Right cardiac atrium (tissue), 5 donors: ENCODE results near the gene SPATS2L. TPM values are rescaled to one million over a fixed set of nuclear protein-coding genes. Genes with fewer than 3 reads are reported as not detected.

Source experiments
- ATAC-seq, 2 donors: fragments of 200-7000 bp; cut with Tn5 transposase; one replicate each; pipeline versions ENCODE4 v1.8.0 to v1.9.1; 2020; ENCODE audit warnings: moderate library complexity in 2 of 2, mild to moderate bottlenecking in 1 of 2
- DNase-seq, 3 donors: peaks; one replicate each; pipeline ENCODE4 v3.0.0-alpha.2; 2020
- H3K27ac ChIP-seq: one replicate; pipeline ENCODE4 v1.5.1; 2013; ENCODE audit warnings: mild to moderate bottlenecking, low read length, control low read depth, moderate library complexity
- H3K27me3 ChIP-seq: one replicate; pipeline ENCODE4 v1.6.1; 2013; ENCODE audit not compliant: control insufficient read depth, insufficient read depth
- H3K4me1 ChIP-seq: one replicate; pipeline ENCODE4 v1.6.1; 2013; ENCODE audit warnings: low read length; ENCODE audit not compliant: control insufficient read depth, insufficient read depth
- H3K4me3 ChIP-seq: one replicate; pipeline ENCODE4 v1.5.1; 2013; ENCODE audit warnings: low read length, control low read depth
- H3K9me3 ChIP-seq: one replicate; pipeline ENCODE4 v1.6.1; 2013; ENCODE audit warnings: low read length; ENCODE audit not compliant: control insufficient read depth
- WGBS: extraction: QIAGEN DNeasy Blood & Tissue Kit; methylation state at CpG from one replicate; pipeline ENCODE4 v1.1.7; 2013; 5-methylcytosine and 5-hydroxymethylcytosine counted together
- intact Hi-C, 4 donors: fragments of 100-400 bp; cut with DNase I; formaldehyde crosslinking; loops; one replicate each; pipeline versions ENCODE4 v1.11.0 to v1.14.0; 2022 to 2023
- polyA plus RNA-seq: library from polyadenylated mRNA; stranded (reverse); fragments of 200-250 nt; gene quantifications from one replicate; pipeline ENCODE4 v1.2.3, GENCODE V29; 2013
- total RNA-seq, 4 donors: library from RNA; stranded (reverse); fragmentation: NEBNext Ultra II Directional; extraction: Animal tissue kit (Norgen Biotek cat#: 25700); gene quantifications; one replicate each; pipeline ENCODE4 v1.2.1, GENCODE V29; 2021
- donor health status: healthy with polysubstance abuse.
- donor health status: DM: no; HTN: yes; CAD: no.
- donor health status: DM: no; HTN: no; CAD: no.
- donor health status: DM: no; HTN: yes; CAD: no; lungs with severe emphysema.
- donor health status: DM: yes; HTN: yes; CAD: no.

Gene SPATS2L
- total and polyA plus RNA-seq, 5 donors, result 90.6 to 147 (median 124) TPM

- Histone ChIP-seq H3K27ac (no peak overlapping the region), H3K4me3 (no peak overlapping the region), H3K9me3 (no peaks in the 10 kb centered on the region), H3K4me1 (peaks cover 4% of the 10 kb centered on the region), H3K27me3 (no peaks in the 10 kb centered on the region)
- ATAC-seq, result no peak
- 88% methylated on average over 1 of the region's 1 CpG for WGBS
- intact Hi-C loops, result no loop called here
- no peak for DNase-seq
These were observed 138.8 kb downstream of the SPATS2L start for GRCh38 chr2:200445284-200445683.

- Histone ChIP-seq H3K9me3 (no peaks in the 10 kb centered on the region), H3K27me3 (no peaks in the 10 kb centered on the region), H3K27ac (no peak overlapping the region), H3K4me3 (no peak overlapping the region), H3K4me1 (peaks cover 4% of the 10 kb centered on the region)
- intact Hi-C loops, result no loop called here
- 94% methylated on average over 3 of the region's 3 CpGs for WGBS
- no peak for ATAC-seq
- no peak for DNase-seq
These were observed 140.1 kb downstream of the SPATS2L start for GRCh38 chr2:200446612-200447011.

- intact Hi-C loops, result no loop called here
- ATAC-seq (no peak), DNase-seq (no peak)
- H3K27me3 ChIP-seq, result no peaks in the 10 kb centered on the region
- peaks cover 4% of the 10 kb centered on the region for H3K4me1 ChIP-seq
- WGBS, result 94% methylated on average over 4 of the region's 4 CpGs
- no peaks in the 10 kb centered on the region for H3K9me3 ChIP-seq
- H3K27ac ChIP-seq, result no peak overlapping the region
- no peak overlapping the region for H3K4me3 ChIP-seq
These were observed 140.8 kb downstream of the SPATS2L start for GRCh38 chr2:200447139-200447855.

GRCh38 chr2:200448455-200448854 lies 142.0 kb downstream of the SPATS2L start:
- no peak for DNase-seq
- Histone ChIP-seq H3K27me3 (no peaks in the 10 kb centered on the region), H3K27ac (no peak overlapping the region), H3K4me3 (no peak overlapping the region), H3K9me3 (no peaks in the 10 kb centered on the region), H3K4me1 (peaks cover 4% of the 10 kb centered on the region)
- intact Hi-C loops, result no loop called here
- no peak for ATAC-seq

- H3K4me1 ChIP-seq, result peaks cover 4% of the 10 kb centered on the region
- no peaks in the 10 kb centered on the region for H3K27me3 ChIP-seq
- no peaks in the 10 kb centered on the region for H3K9me3 ChIP-seq
- no peak overlapping the region for H3K4me3 ChIP-seq
- WGBS, result 72% methylated on average over 4 of the region's 4 CpGs
- no peak overlapping the region for H3K27ac ChIP-seq
- no peak for DNase-seq
- intact Hi-C loops, result no loop called here
- ATAC-seq, result no peak
These were observed 142.7 kb downstream of the SPATS2L start for GRCh38 chr2:200449149-200449548.

- DNase-seq (no peak), ATAC-seq (no peak)
- Histone ChIP-seq H3K4me1 (peaks cover 2% of the 10 kb centered on the region), H3K4me3 (no peak overlapping the region), H3K9me3 (no peaks in the 10 kb centered on the region), H3K27ac (no peak overlapping the region), H3K27me3 (no peaks in the 10 kb centered on the region)
- intact Hi-C loops, result no loop called here
- 85% methylated on average over 2 of the region's 2 CpGs for WGBS
These were observed 143.8 kb downstream of the SPATS2L start for GRCh38 chr2:200450288-200450687.

- H3K4me3 ChIP-seq, result no peak overlapping the region
- intact Hi-C loops, result no loop called here
- 85% methylated on average over 2 of the region's 2 CpGs for WGBS
- peak in 1 of 3 donors; percentile 37 for DNase-seq
- H3K4me1 ChIP-seq, result peaks cover 11% of the 10 kb centered on the region
- no peaks in the 10 kb centered on the region for H3K27me3 ChIP-seq
- peak in 1 of 2 donors; percentile 12 for ATAC-seq
- H3K9me3 ChIP-seq, result no peaks in the 10 kb centered on the region
- no peak overlapping the region for H3K27ac ChIP-seq
These were observed 145.0 kb downstream of the SPATS2L start for GRCh38 chr2:200451511-200451910.

GRCh38 chr2:200452377-200452776 lies 145.9 kb downstream of the SPATS2L start:
- intact Hi-C loops, result no loop called here
- no peak for ATAC-seq

GRCh38 chr2:200453142-200453852 lies 146.8 kb downstream of the SPATS2L start:
- Histone ChIP-seq H3K27ac (no peak overlapping the region), H3K4me3 (no peak overlapping the region), H3K9me3 (no peaks in the 10 kb centered on the region), H3K27me3 (no peaks in the 10 kb centered on the region), H3K4me1 (peaks cover 14% of the 10 kb centered on the region)
- 88% methylated on average over 8 of the region's 8 CpGs for WGBS
- ATAC-seq (no peak), DNase-seq (no peak)
- intact Hi-C loops, result no loop called here

More at GRCh38 chr2:200452377-200452776, 145.9 kb downstream of the SPATS2L start:
- Histone ChIP-seq H3K27ac (no peak overlapping the region), H3K9me3 (no peaks in the 10 kb centered on the region), H3K27me3 (no peaks in the 10 kb centered on the region), H3K4me1 (peaks cover 12% of the 10 kb centered on the region), H3K4me3 (no peak overlapping the region)
- DNase-seq, result no peak
- over 99% methylated on average over 2 of the region's 2 CpGs for WGBS

- Histone ChIP-seq H3K27me3 (no peaks in the 10 kb centered on the region), H3K27ac (no peak overlapping the region), H3K4me3 (no peak overlapping the region), H3K4me1 (peaks cover 14% of the 10 kb centered on the region), H3K9me3 (no peaks in the 10 kb centered on the region)
- intact Hi-C loops, result no loop called here
- 74% methylated on average over 5 of the region's 5 CpGs for WGBS
- ATAC-seq (no peak), DNase-seq (no peak)
These were observed 147.5 kb downstream of the SPATS2L start for GRCh38 chr2:200453853-200454534.
